Measurements from ENCODE around the gene GRIP1. TPM values are rescaled to one million over a fixed set of nuclear protein-coding genes. Genes with fewer than 3 reads are reported as not detected.

GRIP1 gene
- polyA plus RNA-seq, 1 experiment: 0.63 TPM

DNA sequence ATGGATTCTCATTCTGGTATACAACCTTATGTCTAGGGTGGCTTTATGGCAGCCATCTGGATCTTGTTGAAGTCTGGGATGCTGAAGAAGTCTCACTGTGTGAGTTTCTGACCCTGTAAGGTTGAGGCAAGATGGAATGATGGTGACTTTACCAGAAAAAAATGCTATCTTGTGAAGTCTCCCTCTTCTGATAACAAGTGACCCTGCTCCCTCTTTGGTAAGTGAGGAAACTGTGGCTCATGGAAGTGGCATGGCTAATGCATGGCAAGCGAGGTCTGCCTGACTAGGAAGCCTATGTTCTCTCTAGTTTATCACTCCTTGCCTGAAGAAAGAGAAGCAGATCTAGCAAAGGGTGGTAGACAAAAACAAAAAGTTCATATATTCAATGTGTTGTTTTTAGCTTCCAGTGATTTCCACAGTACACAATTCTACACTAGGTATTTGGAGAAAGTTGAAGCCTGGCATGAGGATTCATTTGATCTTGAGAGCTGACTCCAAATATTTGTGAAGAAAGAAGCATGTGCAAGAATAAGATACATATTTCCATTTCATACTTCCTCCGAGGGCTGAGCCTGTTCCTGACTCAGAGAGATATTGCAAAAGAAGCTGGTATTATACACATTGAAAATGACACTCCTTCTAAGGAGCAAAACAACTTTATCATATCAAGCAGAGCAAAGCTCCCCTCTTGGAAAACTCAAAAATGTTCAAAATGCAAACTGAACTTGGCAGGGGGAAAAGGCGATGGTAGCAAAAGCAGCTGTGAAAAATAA is 313.0 kb downstream of the GRIP1 start:
- H3K27me3 ChIP-seq (ENCODE audit: control insufficient read depth, insufficient read depth, low read length): no peaks in the 10 kb centered on the region; the same call in 1 of the 2 replicates
- DNase-seq (ENCODE audit: low read depth): no peak
- CTCF ChIA-PET: interaction anchor here (1.5 kb wide), 1 partner anchor 43 kb away, joined by 5 read pairs; no protein-coding TSS in a partner anchor
- POLR2A ChIA-PET: no interaction called here
- no peak overlapping the region for H3K4me3 ChIP-seq (ENCODE audit: low read depth, low read length)
- H3K36me3 ChIP-seq (ENCODE audit: control insufficient read depth, insufficient read depth, low read length): no peaks in the 10 kb centered on the region
- TF ChIP-seq, protein P1, sequence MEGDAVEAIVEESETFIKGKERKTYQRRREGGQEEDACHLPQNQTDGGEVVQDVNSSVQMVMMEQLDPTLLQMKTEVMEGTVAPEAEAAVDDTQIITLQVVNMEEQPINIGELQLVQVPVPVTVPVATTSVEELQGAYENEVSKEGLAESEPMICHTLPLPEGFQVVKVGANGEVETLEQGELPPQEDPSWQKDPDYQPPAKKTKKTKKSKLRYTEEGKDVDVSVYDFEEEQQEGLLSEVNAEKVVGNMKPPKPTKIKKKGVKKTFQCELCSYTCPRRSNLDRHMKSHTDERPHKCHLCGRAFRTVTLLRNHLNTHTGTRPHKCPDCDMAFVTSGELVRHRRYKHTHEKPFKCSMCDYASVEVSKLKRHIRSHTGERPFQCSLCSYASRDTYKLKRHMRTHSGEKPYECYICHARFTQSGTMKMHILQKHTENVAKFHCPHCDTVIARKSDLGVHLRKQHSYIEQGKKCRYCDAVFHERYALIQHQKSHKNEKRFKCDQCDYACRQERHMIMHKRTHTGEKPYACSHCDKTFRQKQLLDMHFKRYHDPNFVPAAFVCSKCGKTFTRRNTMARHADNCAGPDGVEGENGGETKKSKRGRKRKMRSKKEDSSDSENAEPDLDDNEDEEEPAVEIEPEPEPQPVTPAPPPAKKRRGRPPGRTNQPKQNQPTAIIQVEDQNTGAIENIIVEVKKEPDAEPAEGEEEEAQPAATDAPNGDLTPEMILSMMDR (IDR thresholded peaks at IDR 0.05; ENCODE audit: insufficient read depth, low read depth, low read length): no peak

DNA sequence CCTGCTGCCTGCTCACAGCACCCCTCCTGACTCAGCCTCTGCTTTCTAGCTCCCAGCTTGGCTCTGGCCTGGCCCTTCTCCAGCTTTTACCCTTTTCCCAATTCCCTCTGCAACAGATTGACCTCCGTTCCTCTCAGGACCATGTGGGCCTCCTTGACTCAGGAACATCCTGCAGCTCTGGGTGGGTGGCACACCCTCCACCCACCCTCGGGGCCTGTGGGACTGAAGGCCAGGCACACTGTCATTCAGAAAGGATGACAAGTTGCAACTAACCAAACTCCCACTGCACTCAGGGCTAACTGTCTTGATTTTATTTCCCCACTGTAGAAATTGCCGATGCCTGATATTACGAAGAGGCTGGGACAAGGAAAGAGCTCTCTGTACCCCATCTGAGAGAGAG is 317.2 kb downstream of the GRIP1 start:
- no peak overlapping the region for H3K4me3 ChIP-seq (ENCODE audit: low read depth, low read length)
- CTCF ChIA-PET: interaction anchor here (1.1 to 1.8 kb wide), 3 partner anchors 11 to 339 kb away, joined by 3 to 7 read pairs (median 3); no protein-coding TSS in a partner anchor
- no peaks in the 10 kb centered on the region; the same call in none of the 2 replicates for H3K27me3 ChIP-seq (ENCODE audit: control insufficient read depth, insufficient read depth, low read length)
- POLR2A ChIA-PET: no interaction called here
- no peaks in the 10 kb centered on the region for H3K36me3 ChIP-seq (ENCODE audit: control insufficient read depth, insufficient read depth, low read length)
- TF ChIP-seq, protein P1 (IDR thresholded peaks at IDR 0.05; ENCODE audit: insufficient read depth, low read depth, low read length): no peak
- DNase-seq (ENCODE audit: low read depth): no peak

DNA sequence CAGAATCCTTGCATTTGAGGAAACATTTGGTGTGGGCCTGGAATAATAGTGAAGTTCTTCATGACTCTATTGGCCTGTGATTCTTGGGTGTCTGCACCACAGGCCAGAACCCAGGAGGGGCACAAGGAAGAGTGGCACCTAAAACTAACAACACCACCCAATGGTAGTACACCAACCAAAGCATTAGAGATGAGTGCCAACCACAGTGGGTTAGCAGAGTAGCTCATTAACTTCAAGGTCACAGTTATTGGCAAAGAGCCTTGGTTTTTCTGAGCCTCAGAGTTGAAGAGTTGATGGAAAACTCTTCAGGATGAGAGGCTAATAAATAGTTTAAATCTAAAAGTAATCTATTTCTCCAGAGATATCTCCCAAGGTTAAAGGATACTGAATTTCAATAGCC is 319.6 kb downstream of the GRIP1 start:
- Histone ChIP-seq H3K36me3 (ENCODE audit: control insufficient read depth, insufficient read depth, low read length) (no peaks in the 10 kb centered on the region), H3K27me3 (ENCODE audit: control insufficient read depth, insufficient read depth, low read length) (no peaks in the 10 kb centered on the region; the same call in 1 of the 2 replicates), H3K4me3 (ENCODE audit: low read depth, low read length) (no peak overlapping the region)
- TF ChIP-seq, protein P1 (IDR thresholded peaks at IDR 0.05; ENCODE audit: insufficient read depth, low read depth, low read length): no peak
- POLR2A ChIA-PET: no interaction called here
- CTCF ChIA-PET: no interaction called here
- no peak for DNase-seq (ENCODE audit: low read depth)

DNA sequence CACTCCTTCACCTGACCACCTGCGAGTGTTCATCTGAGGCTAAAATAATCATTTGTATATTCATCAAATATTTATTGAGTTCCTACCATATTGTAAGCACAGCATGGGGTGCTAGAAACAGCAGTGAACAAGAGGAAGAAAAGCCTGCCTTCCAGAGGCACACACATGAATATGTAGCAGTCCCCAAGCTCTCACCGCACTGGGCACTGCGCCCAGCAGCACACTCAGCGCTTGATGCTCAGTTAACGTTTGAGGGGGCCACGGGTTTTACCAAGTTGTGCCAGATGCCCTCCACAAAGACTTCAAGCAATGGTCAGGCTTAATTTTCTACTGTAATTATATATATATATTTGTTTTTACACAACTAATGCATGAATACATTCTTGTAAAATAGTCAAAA is 324.6 kb downstream of the GRIP1 start:
- DNase-seq (ENCODE audit: low read depth): no peak
- CTCF ChIA-PET: interaction anchor here (1.0 kb wide), 1 partner anchor 341 kb away, joined by 4 read pairs; no protein-coding TSS in a partner anchor
- H3K4me3 ChIP-seq (ENCODE audit: low read depth, low read length): no peak overlapping the region
- POLR2A ChIA-PET: no interaction called here
- no peaks in the 10 kb centered on the region; the same call in 1 of the 2 replicates for H3K27me3 ChIP-seq (ENCODE audit: control insufficient read depth, insufficient read depth, low read length)
- H3K36me3 ChIP-seq (ENCODE audit: control insufficient read depth, insufficient read depth, low read length): no peaks in the 10 kb centered on the region
- TF ChIP-seq, protein P1 (IDR thresholded peaks at IDR 0.05; ENCODE audit: insufficient read depth, low read depth, low read length): no peak

DNA sequence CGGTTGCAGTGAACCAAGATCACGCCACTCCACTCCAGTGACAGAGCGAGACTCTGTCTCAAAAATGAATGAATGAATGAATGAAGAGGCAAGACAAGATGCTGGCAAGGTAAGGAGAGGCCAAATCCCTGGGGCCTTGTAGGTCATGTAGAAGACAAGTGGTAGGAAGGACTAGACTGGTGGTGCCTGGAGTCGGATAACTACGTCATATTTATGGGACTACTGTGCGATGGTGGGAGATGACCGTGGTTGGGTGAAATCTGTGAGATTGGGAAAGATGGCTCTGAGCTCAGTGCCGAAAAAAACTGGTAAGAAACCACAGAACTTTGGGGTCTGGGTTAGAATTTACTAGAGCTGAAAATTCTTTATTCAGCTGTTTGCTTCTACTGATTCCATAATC is 326.0 kb downstream of the GRIP1 start:
- ChIA-PET POLR2A (no interaction called here), CTCF (interaction anchor here (0.6 to 1.7 kb wide), 3 partner anchors 15 to 341 kb away, joined by 3 to 5 read pairs (median 3); no protein-coding TSS in a partner anchor)
- TF ChIP-seq, protein P1 (IDR thresholded peaks at IDR 0.05; ENCODE audit: insufficient read depth, low read depth, low read length): no peak
- DNase-seq (ENCODE audit: low read depth): no peak
- H3K27me3 ChIP-seq (ENCODE audit: control insufficient read depth, insufficient read depth, low read length): no peaks in the 10 kb centered on the region; the same call in 1 of the 2 replicates
- H3K36me3 ChIP-seq (ENCODE audit: control insufficient read depth, insufficient read depth, low read length): no peaks in the 10 kb centered on the region
- no peak overlapping the region for H3K4me3 ChIP-seq (ENCODE audit: low read depth, low read length)
